H1 (cell line): ENCODE measurements around the gene SYT15. TPM values are rescaled to one million over a fixed set of nuclear protein-coding genes. Genes with fewer than 3 reads are reported as not detected.

Experiments used
- ATF2 ChIP-seq: IDR thresholded peaks from 2 replicates; pipeline ENCODE4 v1.6.1; 2012; ENCODE audit warnings: low read length, inconsistent platforms
- CHD7 ChIP-seq: fragments of 300-600 bp; sonication (generic); IDR thresholded peaks from 2 replicates; pipeline ENCODE4 v1.7.1; 2012; ENCODE audit warnings: low read length, moderate library complexity, mild to moderate bottlenecking, inconsistent platforms; ENCODE audit not compliant: insufficient replicate concordance
- CTBP2 ChIP-seq: IDR thresholded peaks from 2 replicates; pipeline ENCODE4 v1.7.0; 2011; ENCODE audit warnings: borderline replicate concordance, mild to moderate bottlenecking, moderate library complexity, mixed read lengths, low read length; ENCODE audit not compliant: insufficient read depth, insufficient read length
- KDM1A ChIP-seq: fragments of 200-600, 300-600 bp; sonication (generic); IDR thresholded peaks from 2 replicates; pipeline ENCODE4 v1.7.1; 2016; ENCODE audit warnings: mild to moderate bottlenecking, low read length, borderline replicate concordance
- POU5F1 ChIP-seq: IDR thresholded peaks from 2 replicates; pipeline ENCODE4 v1.6.1; 2011; ENCODE audit warnings: low read depth, mild to moderate bottlenecking, low read length, moderate library complexity
- TEAD4 ChIP-seq: IDR thresholded peaks from 2 replicates; pipeline ENCODE4 v1.6.1; 2012; ENCODE audit warnings: low read depth, low read length, inconsistent platforms, mixed read lengths
- polyA plus RNA-seq, 7 experiments: library from polyadenylated mRNA; depleted of rRNA in 3 of 7; stranded (reverse) in 5 of 7; unstranded in 2 of 7; fragments of >200 nt in 5 of 7; fragments of 200-250 nt in 2 of 7; gene quantifications; 1 replicate in 5 of 7; 2 replicates in 1 of 7; 4 replicates in 1 of 7; pipeline versions ENCODE4 v1.2.1 to v1.2.3, GENCODE V29; 2011 to 2013; ENCODE audit warnings: missing spikeins in 2 of 7, mixed read lengths in 2 of 7
- total RNA-seq: library from RNA; stranded (reverse); fragmentation: NEBNext Ultra II Directional; extraction: Animal tissue kit (Norgen Biotek cat#: 25700); gene quantifications from 2 replicates; pipeline ENCODE4 v1.2.1, GENCODE V29; 2021

SYT15 gene
- total and polyA plus RNA-seq, 2 of the 8 experiments (the other 6 are each of a cell fraction or from before 2014, with no cell fraction given): 0.39 to 0.61 TPM

GRCh38 chr10:46560381-46560780 is 18.5 kb upstream of the SYT15 start (continued):
- TF ChIP-seq CHD7 (no peak), POU5F1 (no peak), CTBP2 (no peak), ATF2 (no peak), TEAD4 (no peak), KDM1A (no peak)
